ENCODE results near the gene NRG3.
"Not testable (repeated sequence)": the region's sequence is repeated elsewhere in the genome, so short reads cannot be mapped to it uniquely, and the experiment has no call there.

Gene NRG3

DNA sequence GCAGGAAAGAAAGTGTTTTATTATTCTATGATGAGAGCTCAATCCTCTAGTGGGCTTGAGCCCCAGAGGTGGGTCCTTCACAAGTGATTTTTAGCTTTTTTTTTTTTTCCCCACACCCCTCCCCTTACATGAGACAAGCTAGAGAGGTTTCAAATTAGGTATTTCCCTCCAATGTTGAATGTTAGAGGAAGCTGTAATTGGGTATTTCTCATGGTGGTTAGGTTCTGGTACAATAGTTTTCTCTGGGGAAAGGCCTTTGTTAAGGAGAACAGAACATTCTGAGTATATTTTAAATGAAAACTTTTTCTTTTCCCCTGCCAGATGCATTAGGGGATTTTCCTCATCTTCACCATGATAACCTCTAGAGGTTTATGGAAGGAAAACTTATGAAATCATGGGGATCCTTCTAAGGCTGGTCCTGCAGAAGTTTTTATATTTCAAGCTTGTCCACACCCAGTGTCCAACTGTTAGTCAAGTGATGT lies 1039.7 kb downstream of the NRG3 start:
- DNase-seq (ENCODE audit: low read depth in 2 of 2) = no peak

DNA sequence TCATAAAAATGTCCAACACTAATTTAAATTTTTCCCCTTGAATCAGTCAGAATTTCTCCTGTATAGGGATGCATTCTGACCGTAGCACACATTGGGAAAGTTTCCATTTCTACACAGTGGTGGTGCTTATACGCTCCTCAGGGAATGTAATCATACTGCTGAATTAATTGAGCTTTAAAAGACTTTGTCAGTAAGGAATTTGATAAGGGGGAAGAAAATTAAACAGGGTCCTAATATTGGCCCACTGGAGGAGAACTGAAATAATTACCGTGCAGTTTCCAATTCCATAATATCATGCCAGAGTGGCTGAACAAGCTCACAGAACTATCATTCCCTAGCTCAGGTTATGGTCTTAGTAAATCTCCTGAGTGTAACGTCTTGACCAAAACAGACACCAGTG lies 1041.9 kb downstream of the NRG3 start:
- DNase-seq (ENCODE audit: low read depth in 2 of 2) = no peak

DNA sequence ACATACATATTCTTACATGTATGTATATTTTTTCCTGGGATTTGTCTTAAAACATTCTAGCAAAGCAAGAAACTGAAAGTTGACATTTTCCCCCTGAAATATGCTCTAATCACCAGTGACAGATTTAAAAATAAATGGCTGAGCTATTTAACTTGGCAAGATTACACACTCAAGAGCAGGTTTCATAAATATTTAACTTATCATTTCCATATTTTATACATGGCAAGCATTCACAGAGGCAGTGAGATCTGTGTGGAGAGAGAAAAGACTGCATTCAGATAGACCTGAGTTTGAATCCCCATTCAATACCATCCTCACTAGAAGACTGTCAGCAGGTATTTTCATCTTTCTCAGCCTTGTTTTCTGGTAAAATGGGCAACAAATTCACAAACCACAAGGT lies 1043.0 kb downstream of the NRG3 start:
- no peak for DNase-seq (ENCODE audit: low read depth in 2 of 2)

DNA sequence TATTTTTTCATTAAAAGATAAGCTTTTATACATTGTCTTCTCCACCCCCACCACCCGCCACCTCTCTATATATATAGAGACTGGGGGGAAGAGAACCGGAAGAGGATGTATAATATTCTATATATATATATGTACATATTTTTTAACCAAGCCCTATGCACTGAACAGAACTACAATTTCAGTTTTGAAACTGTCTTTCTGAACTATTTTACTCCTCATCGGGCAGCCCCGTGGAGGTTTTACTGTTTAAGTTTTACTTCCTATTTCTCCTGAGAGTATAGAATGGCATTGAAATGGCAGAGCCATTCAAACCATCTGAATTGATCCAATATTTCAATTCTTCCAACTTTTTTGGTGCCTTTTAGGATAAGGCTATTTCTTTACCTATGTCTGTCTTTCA lies 1047.1 kb downstream of the NRG3 start:
- no peak for DNase-seq (ENCODE audit: low read depth in 2 of 2)

DNA sequence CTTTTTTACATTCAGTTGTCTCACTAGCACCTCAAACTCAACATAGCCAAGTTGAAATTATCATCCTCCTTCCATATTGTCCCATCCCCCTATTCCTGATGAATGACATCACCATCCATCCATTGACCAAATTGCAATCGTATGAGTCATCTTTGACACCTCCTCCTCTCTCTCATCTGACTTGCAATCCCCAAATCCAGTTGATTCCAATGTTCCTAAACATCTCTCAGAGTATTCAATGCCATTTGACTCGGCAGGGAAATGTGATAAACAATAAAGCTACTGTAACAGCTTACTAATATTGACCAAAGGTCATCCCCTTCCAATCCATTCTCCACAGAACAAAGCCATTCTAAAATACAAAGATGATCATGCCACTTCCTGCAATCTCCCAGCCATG lies 1047.8 kb downstream of the NRG3 start:
- DNase-seq (ENCODE audit: low read depth in 2 of 2) = no peak

DNA sequence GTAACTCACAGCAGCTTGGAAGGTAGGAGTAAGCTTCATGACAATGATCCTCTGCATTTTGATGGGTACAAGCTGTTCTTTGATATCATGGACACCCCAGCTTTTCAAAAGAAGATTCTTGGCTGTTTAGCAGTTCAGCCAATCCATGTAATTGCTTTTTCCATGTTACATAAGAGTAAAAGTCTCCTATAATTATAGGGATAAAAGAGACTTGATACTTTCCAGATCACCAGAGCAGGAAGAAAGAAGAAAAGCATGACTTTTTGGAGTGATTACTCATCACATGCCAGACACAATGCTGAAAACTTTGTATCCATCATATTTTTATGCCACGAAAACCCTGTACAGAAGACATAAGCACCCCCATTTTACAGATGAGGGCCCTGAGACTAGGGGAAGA lies 1049.7 kb downstream of the NRG3 start:
- no peak for DNase-seq (ENCODE audit: low read depth in 2 of 2)

DNA sequence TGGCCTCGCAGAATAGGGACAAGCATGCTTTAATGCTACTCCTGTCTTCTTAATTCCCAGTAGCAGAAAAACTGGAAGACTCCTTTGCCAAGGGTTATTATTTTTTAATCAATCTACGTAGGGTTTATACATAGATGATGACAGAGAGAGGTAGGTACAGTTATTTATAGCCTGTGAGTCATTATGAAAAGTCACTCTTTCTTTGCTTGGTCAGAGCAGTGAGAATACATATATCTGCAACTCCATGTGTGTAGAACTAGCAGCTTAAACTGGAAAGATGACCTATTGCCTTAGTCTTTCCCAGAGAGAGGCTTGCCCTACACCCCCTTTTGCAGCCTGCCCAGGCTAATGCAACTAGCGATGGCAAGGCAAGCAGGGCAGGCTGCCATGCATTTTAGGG lies 1050.6 kb downstream of the NRG3 start:
- DNase-seq (ENCODE audit: low read depth in 2 of 2) = no peak

DNA sequence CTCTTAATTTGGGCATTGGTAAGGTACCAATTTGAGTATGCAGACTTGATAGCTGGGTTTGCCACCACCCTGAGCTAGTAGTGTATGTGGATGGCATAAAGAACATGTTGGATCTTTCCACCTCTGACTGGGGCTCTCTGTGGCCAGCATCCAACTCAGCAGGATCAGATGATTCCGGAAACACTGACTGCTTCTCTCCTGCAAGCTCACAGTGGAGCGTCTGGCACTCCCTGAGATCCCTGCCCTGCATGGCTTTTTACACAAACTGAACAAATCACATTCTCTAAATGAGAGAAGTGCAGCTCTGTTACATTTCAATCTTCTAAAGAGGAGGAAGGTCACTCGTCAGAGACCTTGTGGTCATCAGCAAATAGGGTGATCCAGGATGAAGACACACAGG lies 1057.5 kb downstream of the NRG3 start:
- DNase-seq (ENCODE audit: low read depth in 2 of 2) = no peak

DNA sequence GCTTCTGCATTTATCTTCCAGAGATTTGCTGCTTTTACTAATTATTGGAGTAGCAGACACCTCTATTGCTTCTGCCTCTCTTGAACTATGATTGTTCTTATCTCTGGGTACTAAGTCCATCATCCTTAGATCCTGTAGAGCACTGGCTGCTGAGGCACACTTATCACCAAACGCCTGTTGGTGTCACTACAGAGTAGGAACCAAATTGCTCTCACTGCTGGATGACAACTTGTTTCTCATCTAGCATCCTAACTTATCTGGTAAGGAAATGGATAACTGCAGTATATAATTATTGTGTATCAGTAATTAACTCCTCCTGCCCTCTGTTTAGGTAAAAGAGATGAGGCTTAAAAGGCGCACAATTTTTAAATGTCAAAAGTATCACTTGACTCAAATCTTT lies 1059.4 kb downstream of the NRG3 start:
- no peak for DNase-seq (ENCODE audit: low read depth in 2 of 2)

DNA sequence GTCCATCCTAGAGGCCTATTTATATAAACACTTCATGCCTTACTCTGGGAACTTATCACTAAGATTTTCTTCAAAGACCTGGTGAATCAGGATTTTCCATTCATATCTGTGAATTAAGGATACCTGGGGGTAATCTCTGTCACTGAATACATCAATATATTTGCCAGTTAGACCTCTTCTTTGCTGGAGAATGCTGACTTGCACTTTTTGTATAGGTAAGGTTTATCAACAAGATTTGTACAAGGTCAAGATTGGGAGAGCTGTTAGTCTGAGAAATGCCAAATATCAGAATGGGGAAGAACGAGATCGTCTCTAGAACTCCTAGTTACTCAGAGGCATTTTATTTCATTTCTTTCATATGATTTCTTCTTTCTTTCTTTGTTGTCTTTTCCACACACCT lies 1060.0 kb downstream of the NRG3 start:
- DNase-seq (ENCODE audit: low read depth in 2 of 2) = no peak

DNA sequence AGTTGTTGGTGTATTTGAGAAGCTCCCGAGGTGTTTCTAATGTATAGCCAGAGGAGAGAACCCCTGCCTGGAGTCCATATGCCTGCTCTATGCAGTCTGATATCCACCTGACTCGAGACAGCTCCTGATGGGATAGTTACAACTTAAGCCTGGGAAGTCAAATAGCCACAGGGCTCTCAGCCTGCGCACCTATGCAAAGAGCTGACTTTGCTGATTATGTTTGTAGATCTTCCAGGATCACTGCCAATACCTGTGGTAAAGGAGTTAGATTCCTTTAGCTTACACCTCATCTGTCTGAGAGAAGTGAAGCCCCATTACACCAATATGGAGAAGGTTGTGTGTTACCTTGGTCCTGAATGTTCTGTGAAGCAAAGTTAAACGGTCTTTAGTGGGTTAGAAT lies 1063.3 kb downstream of the NRG3 start:
- no peak for DNase-seq (ENCODE audit: low read depth in 2 of 2)

DNA sequence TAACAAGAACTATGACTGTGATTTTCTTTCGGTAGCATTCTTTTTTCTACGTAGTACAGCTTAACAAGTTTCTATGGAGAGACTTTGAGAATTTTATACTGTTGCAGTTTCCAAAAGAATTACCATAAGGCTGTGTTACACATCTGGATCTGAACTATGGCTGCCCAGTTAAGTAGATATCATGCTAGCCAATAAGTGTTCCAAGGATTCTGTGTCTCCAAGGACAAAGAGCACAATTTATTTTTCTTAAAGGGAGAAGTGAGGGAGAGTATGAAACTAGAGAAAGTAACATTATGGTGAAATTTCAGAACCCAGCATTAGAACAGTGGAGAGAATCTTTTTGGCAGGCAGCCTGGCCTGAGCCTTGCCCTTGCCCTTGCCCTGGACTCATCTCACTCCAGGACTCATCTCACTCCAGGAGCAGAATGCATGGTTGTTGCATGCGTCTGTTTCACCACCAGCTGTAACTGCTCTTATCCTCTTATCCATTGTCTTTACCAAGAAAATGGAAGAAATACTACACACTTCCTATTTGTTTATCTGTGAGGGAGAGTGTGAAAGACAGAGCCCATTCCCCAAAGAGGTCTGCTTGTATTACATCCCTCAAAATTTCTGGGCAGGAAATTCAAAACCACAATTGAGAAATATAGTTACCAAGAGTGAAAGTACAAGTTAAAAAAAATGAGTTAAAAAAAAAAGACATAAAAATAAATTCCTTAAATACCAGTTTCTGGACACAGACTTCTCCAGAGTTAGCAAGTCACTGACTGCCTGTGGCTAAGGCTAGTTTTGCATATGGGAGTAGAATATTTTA lies 1067.5 kb downstream of the NRG3 start:
- DNase-seq (ENCODE audit: low read depth in 2 of 2) = no peak

DNA sequence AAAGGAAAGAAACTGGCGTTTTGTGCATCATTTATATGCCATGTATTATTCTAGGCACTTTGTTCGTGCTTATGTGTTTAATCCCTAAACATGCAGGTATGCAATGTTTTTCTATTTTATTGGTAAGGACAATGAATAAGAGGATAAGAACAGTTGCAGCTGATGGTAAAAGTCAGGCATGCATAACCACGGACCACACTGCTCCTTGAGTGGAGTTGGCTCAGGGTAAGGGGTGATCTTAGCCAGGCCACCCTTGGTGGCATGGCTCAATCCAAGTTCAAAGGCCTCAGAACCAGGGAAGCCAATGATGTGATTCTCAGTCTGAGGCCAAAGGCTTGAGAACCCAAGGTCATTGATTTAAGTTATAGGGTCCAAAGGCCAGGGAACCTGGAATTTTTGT lies 1068.1 kb downstream of the NRG3 start:
- DNase-seq (ENCODE audit: low read depth in 2 of 2) = no peak

DNA sequence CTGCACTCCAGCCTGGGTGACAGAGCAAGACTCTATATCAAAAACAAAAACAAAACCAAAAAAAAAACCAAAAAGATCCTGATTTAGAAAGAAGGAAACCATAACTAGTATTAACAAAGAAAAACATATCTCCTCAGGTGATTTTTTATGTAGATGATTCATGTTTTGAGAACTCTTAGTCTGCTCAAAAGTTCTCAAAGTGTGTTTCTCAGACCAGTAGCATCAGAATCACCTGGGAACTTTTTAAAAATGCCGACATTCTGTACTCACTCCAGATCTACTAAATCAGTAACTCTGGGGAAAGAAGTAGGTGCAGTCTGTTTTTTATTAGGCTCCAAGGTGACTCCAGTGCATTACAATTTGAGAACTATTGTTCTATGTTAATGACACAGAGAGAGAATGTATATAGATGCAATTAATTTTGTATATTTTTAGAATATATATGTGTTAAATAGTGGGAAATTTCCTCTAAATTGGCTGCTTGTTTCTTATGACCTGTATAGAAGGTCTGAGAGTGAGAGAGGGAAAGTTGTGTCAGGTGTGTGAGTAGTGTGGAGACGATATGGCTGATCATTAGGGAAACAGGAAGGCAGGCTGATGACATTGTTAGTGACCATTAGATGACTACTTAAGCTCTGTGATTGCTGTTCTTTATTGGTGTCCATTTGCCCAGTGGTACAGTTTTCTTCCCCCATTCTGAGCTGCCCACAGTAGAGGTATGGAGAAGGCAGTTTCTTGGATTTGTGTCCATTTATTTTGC lies 1075.0 kb downstream of the NRG3 start:
- no peak for DNase-seq (ENCODE audit: low read depth in 2 of 2)

DNA sequence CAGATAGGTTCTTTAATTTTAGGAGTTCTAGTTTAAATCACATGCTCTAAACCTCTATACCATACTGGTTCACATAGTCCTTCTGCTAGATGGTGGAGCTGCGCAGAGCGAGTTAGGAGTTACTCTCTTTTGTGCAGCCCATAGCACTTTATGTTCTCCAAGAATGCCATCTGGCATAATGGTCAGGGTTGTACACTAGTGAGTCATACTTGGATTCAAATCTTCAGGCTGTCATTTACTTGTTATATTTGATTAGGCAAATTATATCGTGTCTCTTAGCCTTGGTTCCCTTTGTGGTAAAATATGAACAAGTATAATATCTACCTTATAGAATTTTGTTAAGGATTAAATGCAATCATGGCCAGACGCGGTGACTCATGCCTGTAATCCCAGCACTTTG lies 1078.3 kb downstream of the NRG3 start:
- no peak for DNase-seq (ENCODE audit: low read depth in 2 of 2)

DNA sequence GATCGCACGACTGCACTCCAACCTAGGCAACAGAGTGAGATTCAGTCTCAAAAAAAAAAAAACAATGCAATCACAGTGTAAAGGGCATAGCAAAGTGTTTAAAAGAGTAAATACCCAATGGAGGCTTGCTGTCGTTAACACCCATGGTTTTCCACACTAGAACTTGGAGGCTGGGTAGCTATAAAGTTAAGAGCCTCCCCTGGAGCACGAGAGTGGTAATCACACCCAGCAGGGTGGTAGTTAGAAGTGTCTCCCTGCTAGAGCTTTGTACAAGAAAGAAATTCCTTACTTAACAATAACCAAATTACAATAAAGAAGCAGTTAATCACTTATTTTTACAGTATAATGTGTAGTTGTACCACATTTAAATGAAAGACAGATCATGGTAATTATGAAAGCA lies 1078.9 kb downstream of the NRG3 start:
- no peak for DNase-seq (ENCODE audit: low read depth in 2 of 2)

DNA sequence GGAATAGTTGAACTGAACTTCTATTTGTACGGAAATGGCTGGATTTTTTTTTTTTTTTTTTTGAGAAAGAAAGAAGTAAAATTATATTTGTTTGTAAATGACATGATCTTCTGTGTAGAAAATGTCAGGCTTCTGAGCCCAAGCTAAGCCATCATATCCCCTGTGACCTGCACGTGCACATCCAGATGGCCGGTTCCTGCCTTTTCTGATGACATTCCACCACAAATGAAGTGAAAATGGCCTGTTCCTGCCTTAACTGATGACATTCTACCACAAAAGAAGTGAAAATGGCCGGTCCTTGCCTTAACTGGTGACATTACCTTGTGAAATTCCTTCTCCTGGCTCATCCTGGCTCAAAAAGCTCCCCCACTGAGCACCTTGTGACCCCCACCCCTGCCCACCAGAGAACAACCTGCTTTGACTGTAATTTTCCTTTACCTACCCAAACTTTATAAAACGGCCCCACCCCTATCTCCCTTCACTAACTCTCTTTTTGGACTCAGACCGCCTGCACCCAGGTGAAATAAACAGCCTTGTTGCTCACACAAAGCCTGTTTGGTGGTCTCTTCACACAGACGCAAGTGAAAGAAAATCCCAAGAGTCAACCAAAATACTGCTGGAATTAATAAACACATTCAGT lies 1085.5 kb downstream of the NRG3 start:
- not testable (repeated sequence) for DNase-seq (ENCODE audit: low read depth in 2 of 2)

DNA sequence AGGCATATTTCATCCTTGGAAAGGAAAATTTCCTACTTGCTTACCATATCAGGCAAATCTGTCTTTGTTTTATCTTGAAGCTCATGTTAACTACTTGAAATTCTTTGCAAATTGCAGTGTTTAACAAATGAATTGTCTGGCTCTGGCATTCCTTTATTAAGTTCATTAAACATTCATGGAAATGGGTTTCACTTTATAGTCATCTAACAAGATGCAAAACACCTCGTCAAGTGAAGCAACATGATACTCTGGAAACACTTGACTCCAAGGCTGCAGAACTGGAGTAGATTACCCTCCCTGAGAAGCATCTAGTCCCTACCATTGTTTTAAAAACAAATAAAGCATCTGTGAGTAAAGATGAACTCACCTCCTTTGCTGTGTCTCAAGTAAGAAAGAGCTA lies 1086.9 kb downstream of the NRG3 start:
- DNase-seq (ENCODE audit: low read depth in 2 of 2) = no peak

DNA sequence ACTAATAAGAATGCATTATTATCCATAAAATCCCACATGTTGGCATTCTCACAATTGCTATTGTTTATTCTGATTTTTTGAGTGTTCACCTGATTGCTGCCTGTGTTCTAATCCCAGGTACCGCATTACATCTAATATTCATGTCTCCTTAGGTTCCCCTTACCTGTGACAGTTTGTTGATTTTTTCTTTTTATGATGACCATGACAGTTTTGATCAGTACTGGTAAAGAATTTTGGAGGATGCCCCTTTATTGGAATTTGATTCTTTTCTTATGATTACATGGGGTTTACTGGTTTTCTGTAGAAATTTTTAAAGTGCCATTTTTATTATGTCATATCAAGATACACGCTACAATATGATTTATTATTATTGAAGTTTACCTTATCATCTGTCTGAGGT lies 1091.1 kb downstream of the NRG3 start:
- no peak for DNase-seq (ENCODE audit: low read depth in 2 of 2)

DNA sequence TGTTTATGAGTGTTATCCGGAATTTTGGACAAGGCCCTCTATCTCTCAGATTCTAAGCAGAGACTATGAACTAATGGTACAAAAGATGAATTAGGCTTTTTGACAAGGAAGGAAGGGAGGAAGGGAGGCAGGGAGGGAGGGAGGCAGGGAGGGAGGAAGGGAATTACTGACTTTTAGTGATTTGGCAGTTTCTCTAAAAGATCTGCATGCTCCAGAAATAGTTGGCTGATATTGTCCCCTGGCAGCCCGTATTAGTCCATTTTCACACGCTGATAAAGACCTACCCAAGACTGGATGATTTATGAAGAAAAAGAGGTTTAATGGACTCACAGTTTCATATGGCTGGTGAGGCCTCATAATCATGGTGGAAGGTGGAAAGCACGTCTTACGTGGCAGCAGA lies 1093.5 kb downstream of the NRG3 start:
- no peak for DNase-seq (ENCODE audit: low read depth in 2 of 2)

DNA sequence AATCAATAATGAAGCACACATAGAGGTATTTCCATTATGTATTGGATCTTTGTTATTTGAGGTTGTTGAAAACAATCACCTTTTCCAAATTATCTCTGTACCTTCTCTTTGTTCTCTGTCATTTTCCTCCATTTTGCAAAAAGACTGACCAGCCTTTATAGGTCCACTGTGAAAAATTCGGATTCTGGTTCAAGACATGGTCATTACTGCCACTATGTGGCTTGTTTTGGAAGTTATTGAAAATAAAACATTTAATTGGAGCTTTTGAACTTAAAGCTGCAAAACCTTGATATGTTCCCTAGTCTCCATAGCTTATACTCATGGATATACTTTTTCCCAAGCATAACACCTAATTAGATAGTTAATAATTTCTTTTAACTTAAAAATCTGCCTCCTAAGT lies 1094.4 kb downstream of the NRG3 start:
- no peak for DNase-seq (ENCODE audit: low read depth in 2 of 2)

DNA sequence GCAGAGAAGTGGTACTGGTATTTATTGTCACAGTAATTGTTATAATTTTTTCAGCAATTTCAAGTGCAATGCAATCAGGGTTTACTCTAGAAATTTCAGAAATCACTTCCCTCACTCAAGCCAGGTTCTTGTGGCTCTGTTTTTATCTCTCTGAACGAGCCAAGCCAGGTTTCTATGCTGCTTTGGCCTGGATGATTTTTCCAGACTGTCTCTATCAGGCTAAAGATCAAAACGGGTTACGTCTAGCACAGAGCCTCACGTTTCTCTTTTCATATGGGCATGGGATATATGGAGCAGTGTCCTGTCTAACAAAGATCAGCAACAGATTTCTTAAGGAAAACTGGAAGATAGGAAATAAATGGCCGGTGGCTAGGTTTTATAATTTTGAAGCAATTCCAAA lies 1105.3 kb downstream of the NRG3 start:
- DNase-seq (ENCODE audit: low read depth in 2 of 2) = no peak

Data from stimulated activated CD4-positive, alpha-beta T cell treated with anti-CD3 and anti-CD28 coated beads, Interleukin-4, amount 100 ng/mL, for 48 hours (primary cell).